K562 (cell line): ENCODE measurements around the gene PAFAH2. TPM values are rescaled to one million over a fixed set of nuclear protein-coding genes. Genes with fewer than 3 reads are reported as not detected.

Experiments
- ATAC-seq: fragments of 200-7000 bp; cut with Tn5 transposase; 3 replicates; pipeline ENCODE4 v1.9.1; 2020; ENCODE audit warnings: moderate library complexity
- BruUV-seq: library from RNA; stranded (reverse); fragments of 400-500 nt; replicated peaks from 2 replicates; lab custom pipeline; 2021; lab: Mats Ljungman, UMichigan
- CTCF ChIA-PET: fragments of 300-600 bp; formaldehyde crosslinking; extraction: SDS; loops from one replicate; lab custom pipeline; 2021; ENCODE audit warnings: low intra/inter-chr PET ratio; lab: Yijun Ruan, JAX
- POLR2A ChIA-PET: fragments of 300-600, 350-650 bp; sonication (Branson Sonifier 250); formaldehyde crosslinking; extraction: SDS; loops from one replicate; lab custom pipeline; 2021; ENCODE audit warnings: antibody characterized with exemption, inconsistent platforms; lab: Yijun Ruan, JAX
- DNase-seq, 4 experiments: peaks; one replicate each; pipeline versions ENCODE4 v3.0.0 to v3.0.0-alpha.2; 2011 to 2018; ENCODE audit warnings: low spot score in 3 of 4, mixed read lengths in 3 of 4; ENCODE audit errors: extremely low read depth in 1 of 4
- FAIRE-seq: peaks from 2 replicates; lab custom pipeline; 2011; peaks lifted over from hg19 to GRCh38; lab: Jason Lieb, UNC
- H2AFZ ChIP-seq: 2 replicates; pipeline ENCODE4 v1.6.0; 2011; ENCODE audit warnings: low read depth, low read length, control low read depth, inconsistent platforms
- H3K27ac ChIP-seq: fragments of 200-600 bp; 3 replicates; pipeline ENCODE4 v1.8.0; 2011; ENCODE audit warnings: low read depth, mild to moderate bottlenecking, control low read depth, inconsistent platforms, low read length, moderate library complexity, mixed read lengths; ENCODE audit errors: extremely low read depth
- H3K27me3 ChIP-seq, 2 experiments: fragments of 300-600 bp in 1 of 2; 2 replicates in 1 of 2; 3 replicates in 1 of 2; pipeline versions ENCODE4 v1.6.0 to v1.8.0; 2011; ENCODE audit warnings: inconsistent platforms in 2 of 2, low read length in 2 of 2, mild to moderate bottlenecking in 1 of 2, mixed read lengths in 1 of 2, moderate library complexity in 1 of 2; ENCODE audit not compliant: control insufficient read depth in 2 of 2, insufficient read depth in 2 of 2
- H3K36me3 ChIP-seq: fragments of 300-600 bp; 3 replicates; pipeline ENCODE4 v1.8.0; 2011; ENCODE audit warnings: mild to moderate bottlenecking, low read length, inconsistent platforms; ENCODE audit not compliant: control insufficient read depth, insufficient read depth
- H3K4me1 ChIP-seq, 2 experiments: fragments of 200-600 bp in 1 of 2; replicated peaks in 1 of 2; 2 replicates in 1 of 2; 3 replicates in 1 of 2; pipeline versions ENCODE4 v1.5.1 to v1.8.0; 2011; ENCODE audit warnings: inconsistent platforms in 2 of 2, low read length in 2 of 2, mild to moderate bottlenecking in 1 of 2, mixed read lengths in 1 of 2, moderate library complexity in 1 of 2; ENCODE audit not compliant: control insufficient read depth in 2 of 2, insufficient read depth in 2 of 2
- H3K4me2 ChIP-seq: 2 replicates; pipeline ENCODE4 v1.6.1; 2011; ENCODE audit warnings: low read length, control low read depth, inconsistent platforms, mixed read lengths; ENCODE audit not compliant: insufficient read depth
- H3K4me3 ChIP-seq: fragments of 200-600 bp; sonication (generic), shearing (Covaris generic); 2 replicates; pipeline ENCODE4 v1.5.1; 2016; ENCODE audit warnings: control low read depth, inconsistent platforms
- H3K79me2 ChIP-seq: fragments of 200-600 bp; 3 replicates; pipeline ENCODE4 v1.8.0; 2011; ENCODE audit warnings: low read length, inconsistent platforms; ENCODE audit not compliant: control insufficient read depth, insufficient read depth
- H3K9ac ChIP-seq, 2 experiments: 2 replicates each; pipeline versions ENCODE4 v1.6.0 to v1.6.1; 2011; ENCODE audit warnings: low read depth in 2 of 2, low read length in 2 of 2, control low read depth in 1 of 2, inconsistent platforms in 1 of 2, mild to moderate bottlenecking in 1 of 2, mixed read lengths in 1 of 2; ENCODE audit not compliant: insufficient read depth in 1 of 2
- H3K9me1 ChIP-seq: one replicate; pipeline ENCODE4 v1.6.0; 2011; ENCODE audit warnings: inconsistent platforms, mild to moderate bottlenecking, low read length, moderate library complexity; ENCODE audit not compliant: control insufficient read depth, insufficient read depth
- H3K9me3 ChIP-seq: replicated peaks from 2 replicates; pipeline ENCODE4 v1.5.1; 2011; ENCODE audit warnings: low read depth, low read length, inconsistent platforms; ENCODE audit not compliant: control insufficient read depth, insufficient read depth
- H4K20me1 ChIP-seq: replicated peaks from 2 replicates; pipeline ENCODE4 v1.6.1; 2011; ENCODE audit warnings: low read length, inconsistent platforms, mixed read lengths; ENCODE audit not compliant: control insufficient read depth, insufficient read depth
- ADNP ChIP-seq: fragments of 200-800 bp; sonication (Bioruptor generic); IDR thresholded peaks from 2 replicates; pipeline ENCODE4 v1.6.1; 2016; ENCODE audit warnings: missing genetic modification characterization, missing compliant biosample characterization
- ATF7 ChIP-seq: fragments of 450-650 bp; IDR thresholded peaks from 2 replicates; pipeline ENCODE4 v1.7.1; 2014; ENCODE audit warnings: mild to moderate bottlenecking, moderate library complexity
- CTBP1 ChIP-seq: fragments of 450-650 bp; IDR thresholded peaks from 2 replicates; pipeline ENCODE4 v1.6.1; 2016; ENCODE audit warnings: borderline replicate concordance
- EGR1 ChIP-seq: fragments of 450-650 bp; conservative IDR thresholded peaks from 2 replicates; pipeline ENCODE4 v1.6.1; 2017; ENCODE audit warnings: mild to moderate bottlenecking
- FOS ChIP-seq: IDR thresholded peaks from 3 replicates; pipeline ENCODE4 v1.6.1; 2011; ENCODE audit not compliant: insufficient read length; ENCODE audit errors: extremely low read depth
- FOXK2 ChIP-seq, 2 experiments: fragments of 450-650 bp; IDR thresholded peaks in 1 of 2; conservative IDR thresholded peaks in 1 of 2; 2 replicates each; pipeline ENCODE4 v1.6.1; 2016; ENCODE audit warnings: low read depth in 2 of 2, mild to moderate bottlenecking in 1 of 2
- FOXP1 ChIP-seq: sonication (generic); formaldehyde crosslinking; IDR thresholded peaks from 2 replicates; pipeline ENCODE4 v1.8.0; 2022; ENCODE audit warnings: mild to moderate bottlenecking, missing genetic modification reagents
- GTF2E2 ChIP-seq: fragments of 200-800 bp; sonication (Bioruptor generic); IDR thresholded peaks from 2 replicates; pipeline ENCODE4 v1.6.1; 2016; ENCODE audit warnings: missing genetic modification characterization, missing compliant biosample characterization
- HMGN3 ChIP-seq: IDR thresholded peaks from 2 replicates; pipeline ENCODE4 v1.6.1; 2011; ENCODE audit warnings: borderline replicate concordance, low read depth, mild to moderate bottlenecking, mixed read lengths, low read length; ENCODE audit not compliant: insufficient read length; ENCODE audit errors: extremely low read depth
- MEF2A ChIP-seq: IDR thresholded peaks from 2 replicates; pipeline ENCODE4 v1.6.1; 2011; ENCODE audit warnings: low read depth, mild to moderate bottlenecking, low read length, moderate library complexity; ENCODE audit not compliant: control insufficient read depth
- MEF2D ChIP-seq: conservative IDR thresholded peaks from 2 replicates; pipeline ENCODE4 v1.6.1; 2016; ENCODE audit warnings: low read depth, missing genetic modification characterization, missing compliant biosample characterization
- RAD21 ChIP-seq, 2 experiments: fragments of 250-450 bp in 1 of 2; fragments of 450-650 bp in 1 of 2; sonication (Bioruptor Pico) in 1 of 2; formaldehyde crosslinking in 1 of 2; IDR thresholded peaks in 1 of 2; conservative IDR thresholded peaks in 1 of 2; 2 replicates each; pipeline versions ENCODE4 v1.4.0 to v1.8.0; 2020 to 2022; ENCODE audit warnings: mild to moderate bottlenecking in 2 of 2, moderate library complexity in 1 of 2
- SLC30A9 ChIP-seq: fragments of 250-450 bp; sonication (Bioruptor Pico); IDR thresholded peaks from 2 replicates; pipeline ENCODE4 v1.8.0; 2022; ENCODE audit warnings: mild to moderate bottlenecking, moderate library complexity
- ZFP36 ChIP-seq: fragments of 150-350 bp; IDR thresholded peaks from 2 replicates; pipeline ENCODE4 v1.6.1; 2018; ENCODE audit warnings: low read length, low read depth; ENCODE audit not compliant: partially characterized antibody
- ZNF354B ChIP-seq: fragments of 250-450 bp; sonication (Bioruptor Pico); IDR thresholded peaks from 2 replicates; pipeline ENCODE4 v1.4.0; 2020
- ZNF707 ChIP-seq: fragments of 250-450 bp; sonication (Bioruptor Pico); conservative IDR thresholded peaks from 2 replicates; pipeline ENCODE4 v1.8.0; 2022; ENCODE audit warnings: inconsistent platforms, mild to moderate bottlenecking, moderate library complexity
- ZNF76 ChIP-seq: fragments of 250-450 bp; sonication (Bioruptor Pico); IDR thresholded peaks from 2 replicates; pipeline ENCODE4 v1.4.0; 2020; ENCODE audit warnings: mild to moderate bottlenecking, moderate library complexity, borderline replicate concordance
- WGBS: fragments of 100-300 bp; shearing (Covaris generic); methylation state at CpG from one replicate; pipeline ENCODE4 v1.1.6; 2016; ENCODE audit warnings: low coverage, mixed read lengths; ENCODE audit not compliant: insufficient coverage; ENCODE audit errors: missing lambda C conversion rate; 5-methylcytosine and 5-hydroxymethylcytosine counted together
- in situ Hi-C: fragments of 300-500 bp; cut with MboI; formaldehyde crosslinking; loops from 4 replicates; pipeline ENCODE4 v1.15.0; 2018; ENCODE audit warnings: inconsistent platforms, mixed read lengths
- intact Hi-C: fragments of 100-400 bp; cut with micrococcal nuclease; formaldehyde crosslinking; loops from 2 replicates; pipeline ENCODE4 v1.14.2; 2022
- polyA plus RNA-seq, 8 experiments: library from polyadenylated mRNA; depleted of rRNA in 4 of 8; stranded (reverse) in 5 of 8; unstranded in 3 of 8; fragments of >200 nt; fragmentation: Nextera tagmentation in 2 of 8; fragmentation: Illumina TruSeq in 1 of 8; extraction: Ambion mirVana in 2 of 8; extraction: Trizol in 1 of 8; gene quantifications; 2 replicates each; pipeline versions ENCODE4 v1.2.1 to v1.2.3, GENCODE V29; 2011 to 2014; ENCODE audit warnings: inconsistent platforms in 1 of 8, missing spikeins in 1 of 8
- total RNA-seq, 7 experiments: library from RNA; depleted of rRNA in 6 of 7; stranded (reverse); fragments of >200 nt in 6 of 7; fragmentation: Illumina TruSeq in 2 of 7; extraction: Trizol in 2 of 7; gene quantifications; 2 replicates each; pipeline versions ENCODE4 v1.2.1 to v1.2.3, GENCODE V29; 2011 to 2021; ENCODE audit warnings: low replicate concordance in 1 of 7

The PAFAH2 gene
- total and polyA plus RNA-seq, 9 of the 15 experiments (the other 6 are each of a cell fraction or from before 2014, with no cell fraction given), result 4.2 to 10.9 (median 6.8) TPM

GRCh38 chr1:26016953-26017545, 19.2 kb upstream of the PAFAH2 start:
- in situ Hi-C loops (no loop called here), intact Hi-C loops (no loop called here)
- H3K4me3 ChIP-seq, result no peak overlapping the region
- H2AFZ ChIP-seq, result no peak overlapping the region; the same call in 1 of the 2 replicates
- 65% methylated on average over 6 of the region's 6 CpGs for WGBS
- H3K79me2 ChIP-seq, result no peaks in the 10 kb centered on the region
- no peak overlapping the region for H3K27ac ChIP-seq
- POLR2A ChIA-PET, result interaction anchor here (0.5 to 1.4 kb wide), 5 partner anchors 11 to 130 kb away, joined by 3 to 6 read pairs (median 3); no protein-coding TSS in a partner anchor
- no peaks in the 10 kb centered on the region for H4K20me1 ChIP-seq
- FAIRE-seq (peak; percentile 6), ATAC-seq (peak; percentile 7; the same call in 1 of the 3 replicates), DNase-seq (no peak)
- H3K27me3 ChIP-seq, result no peaks in the 10 kb centered on the region
- H3K9me3 ChIP-seq, result no peaks in the 10 kb centered on the region
- H3K9ac ChIP-seq, result peak overlapping the region in 1 of 2 experiments; percentile 63; a peak in 1 of 4 replicates
- no peak for TF ChIP-seq RAD21 (CRISPR knock-in tag; conservative IDR thresholded peaks at IDR 0.05 in 1 of 2, IDR thresholded peaks at IDR 0.05 in 1 of 2)
- TF ChIP-seq CTBP1, result 0 out of 2 replicates have a peak, but pooled peaks have one; percentile 27
- peak; percentile 82 for TF ChIP-seq MEF2D
- peak; percentile 80 for TF ChIP-seq ZFP36
- no peak for TF ChIP-seq HMGN3
- TF ChIP-seq ZNF707 (CRISPR knock-in tag), result no peak
- TF ChIP-seq ZNF354B, result no peak
- TF ChIP-seq SLC30A9 (CRISPR knock-in tag), result no peak
- TF ChIP-seq EGR1, result 0 out of 2 replicates have a peak, but pooled peaks have one; percentile 14
- peak; percentile 70; the same call in 1 of the 2 replicates for TF ChIP-seq MEF2A
- TF ChIP-seq FOXK2 (conservative IDR thresholded peaks at IDR 0.05 in 1 of 2, IDR thresholded peaks at IDR 0.05 in 1 of 2; ENCODE audit: low read depth in 2 of 2), result no peak
- no peak for TF ChIP-seq GTF2E2
- TF ChIP-seq FOXP1, result no peak
- TF ChIP-seq ADNP (tag), result no peak
- no peak for TF ChIP-seq ATF7
- TF ChIP-seq ZNF76, result no peak
- no peak for TF ChIP-seq FOS
- TF ChIP-seq, all 486 proteins: peak for 5
- H3K9me1 ChIP-seq, result no peaks in the 10 kb centered on the region
- H3K4me2 ChIP-seq, result no peak overlapping the region; the same call in 1 of the 2 replicates
- H3K4me1 ChIP-seq, result peaks cover 15 to 23% of the 10 kb centered on the region in 2 experiments
- CTCF ChIA-PET, result no interaction called here
- no peaks in the 10 kb centered on the region for H3K36me3 ChIP-seq
- no TSS peak for BruUV-seq
